IMR-90 (cell line): ENCODE measurements around the gene UGDH. TPM values are rescaled to one million over a fixed set of nuclear protein-coding genes. Genes with fewer than 3 reads are reported as not detected.

ENCODE experiments used
- ATAC-seq: fragments of 200-7000 bp; cut with Tn5 transposase; 2 replicates; pipeline ENCODE4 v1.9.1; 2020; ENCODE audit warnings: low read depth, mild to moderate bottlenecking, moderate library complexity
- BruUV-seq: library from RNA; stranded (reverse); fragments of 400-500 nt; replicated peaks from 2 replicates; lab custom pipeline; 2021; lab: Mats Ljungman, UMichigan
- CTCF ChIA-PET: fragments of 300-600 bp; formaldehyde crosslinking; extraction: SDS; loops from one replicate; lab custom pipeline; 2021; ENCODE audit warnings: antibody characterized with exemption; lab: Yijun Ruan, JAX
- POLR2A ChIA-PET: fragments of 300-600 bp; sonication (Branson Sonifier 250); formaldehyde crosslinking; loops from one replicate; lab custom pipeline; 2022; ENCODE audit warnings: antibody characterized with exemption; ENCODE audit not compliant: unreplicated experiment; lab: Charles Lee
- DNase-seq: peaks from one replicate; pipeline ENCODE4 v3.0.0; 2013
- H2AFZ ChIP-seq: replicated peaks from 2 replicates; pipeline ENCODE3; 2013; ENCODE audit warnings: low read length, mild to moderate bottlenecking; ENCODE audit not compliant: poor library complexity
- H2AK5ac ChIP-seq: 2 replicates; pipeline ENCODE4 v1.6.1; 2013; ENCODE audit warnings: low read depth, low read length, inconsistent platforms
- H2AK9ac ChIP-seq: replicated peaks from 2 replicates; pipeline ENCODE3; 2013; ENCODE audit warnings: mild to moderate bottlenecking, low read depth, low read length, moderate library complexity; ENCODE audit not compliant: poor library complexity
- H2BK120ac ChIP-seq: 2 replicates; pipeline ENCODE4 v1.6.1; 2013; ENCODE audit warnings: low read depth, low read length, inconsistent platforms
- H2BK15ac ChIP-seq: 3 replicates; pipeline ENCODE4 v1.6.1; 2013; ENCODE audit warnings: low read depth, low read length, inconsistent platforms
- H2BK20ac ChIP-seq: 2 replicates; pipeline ENCODE4 v1.6.1; 2013; ENCODE audit warnings: low read depth, mild to moderate bottlenecking, inconsistent platforms, low read length, moderate library complexity
- H2BK5ac ChIP-seq: 2 replicates; pipeline ENCODE4 v1.6.1; 2013; ENCODE audit warnings: mild to moderate bottlenecking, low read depth, low read length, inconsistent platforms; ENCODE audit not compliant: poor library complexity, severe bottlenecking
- H3K14ac ChIP-seq: replicated peaks from 2 replicates; pipeline ENCODE4 v1.6.1; 2013; ENCODE audit warnings: low read depth, low read length, inconsistent platforms
- H3K18ac ChIP-seq: 2 replicates; pipeline ENCODE4 v1.6.1; 2013; ENCODE audit warnings: low read depth, low read length, control low read depth
- H3K23ac ChIP-seq: 2 replicates; pipeline ENCODE4 v1.6.1; 2013; ENCODE audit warnings: low read depth, low read length, inconsistent platforms
- H3K27ac ChIP-seq: 2 replicates; pipeline ENCODE4 v1.5.1; 2013; ENCODE audit warnings: mild to moderate bottlenecking, control low read depth, low read length; ENCODE audit not compliant: insufficient read depth
- H3K27me3 ChIP-seq: 2 replicates; pipeline ENCODE4 v1.6.1; 2013; ENCODE audit warnings: low read length; ENCODE audit not compliant: control insufficient read depth, insufficient read depth
- H3K36me3 ChIP-seq: 2 replicates; pipeline ENCODE4 v1.6.1; 2013; ENCODE audit warnings: low read length, mixed read lengths; ENCODE audit not compliant: control insufficient read depth, insufficient read depth
- H3K4ac ChIP-seq: 2 replicates; pipeline ENCODE4 v1.6.1; 2013; ENCODE audit warnings: low read depth, low read length, inconsistent platforms
- H3K4me1 ChIP-seq: 2 replicates; pipeline ENCODE4 v1.6.1; 2013; ENCODE audit warnings: low read length, mixed read lengths; ENCODE audit not compliant: control insufficient read depth, insufficient read depth
- H3K4me2 ChIP-seq: 2 replicates; pipeline ENCODE4 v1.6.1; 2013; ENCODE audit warnings: low read depth, mild to moderate bottlenecking, control low read depth, low read length, moderate library complexity
- H3K4me3 ChIP-seq: 2 replicates; pipeline ENCODE4 v1.5.1; 2013; ENCODE audit warnings: low read depth, mild to moderate bottlenecking, control low read depth, low read length, moderate library complexity; ENCODE audit not compliant: insufficient read depth
- H3K56ac ChIP-seq: 2 replicates; pipeline ENCODE4 v1.6.1; 2013; ENCODE audit warnings: low read length, inconsistent platforms; ENCODE audit not compliant: insufficient read depth; ENCODE audit errors: extremely low read depth
- H3K79me1 ChIP-seq, 2 experiments: 2 replicates each; pipeline ENCODE4 v1.6.1; 2013; ENCODE audit warnings: low read length in 2 of 2, inconsistent platforms in 1 of 2, low read depth in 1 of 2
- H3K9ac ChIP-seq: 2 replicates; pipeline ENCODE4 v1.6.1; 2013; ENCODE audit warnings: low read depth, low read length, control low read depth
- H3K9me1 ChIP-seq: 2 replicates; pipeline ENCODE4 v1.6.1; 2013; ENCODE audit warnings: low read length, inconsistent platforms; ENCODE audit not compliant: insufficient read depth
- H3K9me3 ChIP-seq: 2 replicates; pipeline ENCODE4 v1.6.1; 2013; ENCODE audit warnings: low read length; ENCODE audit not compliant: control insufficient read depth, insufficient read depth
- H4K20me1 ChIP-seq: 2 replicates; pipeline ENCODE4 v1.6.1; 2013; ENCODE audit warnings: low read length, inconsistent platforms; ENCODE audit not compliant: insufficient read depth
- H4K5ac ChIP-seq: 2 replicates; pipeline ENCODE4 v1.6.1; 2013; ENCODE audit warnings: mild to moderate bottlenecking, low read depth, low read length, control low read depth
- H4K8ac ChIP-seq, 2 experiments: 2 replicates each; pipeline ENCODE4 v1.6.1; 2013; ENCODE audit warnings: low read depth in 2 of 2, low read length in 2 of 2, control low read depth in 1 of 2, inconsistent platforms in 1 of 2
- H4K91ac ChIP-seq: 2 replicates; pipeline ENCODE4 v1.6.1; 2013; ENCODE audit warnings: low read depth, low read length, inconsistent platforms; ENCODE audit not compliant: insufficient read depth
- BHLHE40 ChIP-seq: fragments of 150-350 bp; IDR thresholded peaks from 2 replicates; pipeline ENCODE4 v1.6.1; 2016; ENCODE audit warnings: mild to moderate bottlenecking, low read depth, low read length
- CEBPB ChIP-seq: IDR thresholded peaks from 2 replicates; pipeline ENCODE4 v1.6.1; 2012; ENCODE audit warnings: low read depth, low read length, improper control_type of control experiment
- CHD1 ChIP-seq: IDR thresholded peaks from 2 replicates; pipeline ENCODE4 v1.6.1; 2012; ENCODE audit warnings: low read depth, low read length, improper control_type of control experiment
- FOS ChIP-seq: fragments of 150-350 bp; IDR thresholded peaks from 2 replicates; pipeline ENCODE4 v1.6.1; 2016; ENCODE audit warnings: low read depth, low read length
- MAFK ChIP-seq: IDR thresholded peaks from 2 replicates; pipeline ENCODE4 v1.6.1; 2012; ENCODE audit warnings: low read depth, low read length, improper control_type of control experiment
- MAZ ChIP-seq: IDR thresholded peaks from 2 replicates; pipeline ENCODE4 v1.6.1; 2012; ENCODE audit warnings: low read depth, mild to moderate bottlenecking, low read length, improper control_type of control experiment, moderate library complexity, borderline replicate concordance
- MXI1 ChIP-seq: IDR thresholded peaks from 2 replicates; pipeline ENCODE4 v1.6.1; 2012; ENCODE audit warnings: low read depth, mild to moderate bottlenecking, low read length, moderate library complexity, borderline replicate concordance
- NFE2L2 ChIP-seq: fragments of 150-350 bp; IDR thresholded peaks from 2 replicates; pipeline ENCODE4 v1.6.1; 2016; ENCODE audit warnings: low read depth, mild to moderate bottlenecking, low read length
- POLR2A ChIP-seq: IDR thresholded peaks from 2 replicates; pipeline ENCODE4 v1.6.1; 2012; ENCODE audit warnings: mild to moderate bottlenecking, low read depth, low read length
- RAD21 ChIP-seq: IDR thresholded peaks from 2 replicates; pipeline ENCODE4 v1.6.1; 2012; ENCODE audit warnings: low read length, improper control_type of control experiment
- RCOR1 ChIP-seq: IDR thresholded peaks from 2 replicates; pipeline ENCODE4 v1.6.1; 2012; ENCODE audit warnings: mild to moderate bottlenecking, low read length, improper control_type of control experiment; ENCODE audit not compliant: insufficient replicate concordance
- RFX5 ChIP-seq: IDR thresholded peaks from 2 replicates; pipeline ENCODE4 v1.8.0; 2012; ENCODE audit warnings: low read depth, mild to moderate bottlenecking, low read length, moderate library complexity
- SMC3 ChIP-seq: fragments of 150-350 bp; IDR thresholded peaks from 2 replicates; pipeline ENCODE4 v1.6.1; 2016; ENCODE audit warnings: low read depth, mild to moderate bottlenecking, antibody characterized with exemption, low read length, moderate library complexity
- WGBS, 2 experiments: methylation state at CpG; one replicate each; pipeline versions ENCODE4 v1.1.5 to v1.1.7; 2013; ENCODE audit warnings: missing lambda C conversion rate in 2 of 2; ENCODE audit not compliant: insufficient read length in 1 of 2; ENCODE audit errors: extremely low coverage in 2 of 2; 5-methylcytosine and 5-hydroxymethylcytosine counted together
- dilution Hi-C: fragments of 300-500 bp; cut with HindIII; formaldehyde crosslinking; loops from one replicate; pipeline ENCODE4 v1.14.3; 2018; ENCODE audit warnings: low sequenced_read_pairs; ENCODE audit not compliant: unreplicated experiment
- in situ Hi-C: fragments of 300-500 bp; cut with MboI; formaldehyde crosslinking; loops from 3 replicates; pipeline ENCODE4 v1.14.3; 2019; ENCODE audit warnings: low sequenced_read_pairs, inconsistent platforms, mixed read lengths
- intact Hi-C: fragments of 100-400 bp; cut with micrococcal nuclease; formaldehyde crosslinking; loops from 2 replicates; pipeline ENCODE4 v1.10.0; 2022
- polyA plus RNA-seq, 3 experiments: library from polyadenylated mRNA; depleted of rRNA; stranded (reverse); fragments of >200 nt; gene quantifications; 2 replicates each; pipeline ENCODE4 v1.2.3, GENCODE V29; 2012; ENCODE audit warnings: low replicate concordance in 1 of 3
- total RNA-seq: library from RNA; depleted of rRNA; stranded (reverse); fragments of >200 nt; gene quantifications from 2 replicates; pipeline ENCODE4 v1.2.3, GENCODE V29; 2012
- TF ChIP-seq, protein P1 (sequence below): conservative IDR thresholded peaks from 2 replicates; pipeline ENCODE4 v1.5.1; 2012; ENCODE audit warnings: mild to moderate bottlenecking, low read depth, low read length, improper control_type of control experiment
- TF ChIP-seq, protein P2 (sequence below): fragments of 150-350 bp; IDR thresholded peaks from 2 replicates; pipeline ENCODE4 v1.6.1; 2016; ENCODE audit warnings: low read depth, mild to moderate bottlenecking, low read length, moderate library complexity, borderline replicate concordance
- TF ChIP-seq, protein P3 (sequence below): fragments of 150-350 bp; IDR thresholded peaks from 2 replicates; pipeline ENCODE4 v1.6.1; 2017; ENCODE audit warnings: mild to moderate bottlenecking, antibody characterized with exemption, low read length, low read depth

UGDH gene
- total and polyA plus RNA-seq, 2 of the 4 experiments (the other 2 are of a cell fraction) = 69.2 to 257 TPM

DNA sequence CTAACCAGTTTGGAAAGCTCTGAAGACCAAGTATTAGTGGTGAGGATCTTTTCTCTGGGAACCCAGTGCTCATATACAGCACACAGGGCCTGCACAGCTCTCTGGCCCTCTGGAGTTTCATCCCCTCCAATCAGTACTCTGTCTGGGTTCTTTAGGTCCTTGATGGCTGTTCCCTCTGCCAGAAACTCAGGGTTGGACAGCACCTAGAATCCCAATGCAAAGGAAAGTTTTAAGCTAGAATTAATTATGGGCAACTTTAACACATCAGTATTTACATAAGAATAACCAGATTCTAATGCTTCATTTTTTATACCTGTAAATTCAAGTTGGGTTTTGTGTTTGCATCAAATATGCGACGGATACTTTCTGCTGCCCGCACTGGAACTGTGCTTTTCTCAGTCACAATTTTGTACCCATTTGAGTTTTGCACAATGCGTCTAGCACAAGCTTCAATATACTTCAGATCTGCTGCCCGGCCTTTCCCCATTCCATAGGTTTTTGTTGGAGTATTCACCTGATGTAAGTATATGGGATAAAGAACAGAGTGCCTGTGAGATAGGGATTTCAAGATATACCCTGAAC is 16.8 kb downstream of the UGDH start:
- Histone ChIP-seq H3K36me3 (peaks cover 44% of the 10 kb centered on the region), H3K27me3 (no peaks in the 10 kb centered on the region), H3K56ac (no peak overlapping the region), H3K79me1 (peaks cover 35 to 44% of the 10 kb centered on the region in 2 experiments), H2BK20ac (no peak overlapping the region), H4K5ac (no peak overlapping the region), H3K4ac (no peak overlapping the region), H3K14ac (no peak overlapping the region), H3K4me3 (no peak overlapping the region), H2AFZ (no peak overlapping the region), H3K4me1 (peaks cover 3% of the 10 kb centered on the region; the same call in 1 of the 2 replicates), H3K18ac (no peak overlapping the region), H2AK9ac (no peak overlapping the region), H2BK5ac (no peak overlapping the region), H3K9ac (no peak overlapping the region), H3K27ac (no peak overlapping the region), H4K91ac (no peak overlapping the region), H2BK120ac (no peak overlapping the region), H4K20me1 (0 out of 2 replicates have a peak, but pooled peaks cover 3% of the 10 kb centered on the region), H2BK15ac (no peak overlapping the region), H3K23ac (no peak overlapping the region), H4K8ac (no peak overlapping the region), H3K9me3 (no peaks in the 10 kb centered on the region), H3K4me2 (no peak overlapping the region), H2AK5ac (no peak overlapping the region), H3K9me1 (0 out of 2 replicates have a peak, but pooled peaks cover 6% of the 10 kb centered on the region)
- ATAC-seq (no peak), DNase-seq (no peak)
- dilution Hi-C loops (no loop called here), intact Hi-C loops (no loop called here), in situ Hi-C loops (no loop called here)
- ChIA-PET POLR2A (no interaction called here), CTCF (interaction anchor here (0.6 kb wide), 2 partner anchors 149 to 178 kb away, joined by 3 to 4 read pairs; no protein-coding TSS in a partner anchor)
- no CpG with 5 or more reads among the region's 5 CpGs for WGBS, 2 experiments
- no peak for TF ChIP-seq BHLHE40
- no peak for TF ChIP-seq CEBPB
- TF ChIP-seq CHD1 = no peak
- TF ChIP-seq POLR2A = no peak
- TF ChIP-seq RCOR1 = no peak
- no peak for TF ChIP-seq NFE2L2
- no peak for TF ChIP-seq FOS
- TF ChIP-seq, protein P1, sequence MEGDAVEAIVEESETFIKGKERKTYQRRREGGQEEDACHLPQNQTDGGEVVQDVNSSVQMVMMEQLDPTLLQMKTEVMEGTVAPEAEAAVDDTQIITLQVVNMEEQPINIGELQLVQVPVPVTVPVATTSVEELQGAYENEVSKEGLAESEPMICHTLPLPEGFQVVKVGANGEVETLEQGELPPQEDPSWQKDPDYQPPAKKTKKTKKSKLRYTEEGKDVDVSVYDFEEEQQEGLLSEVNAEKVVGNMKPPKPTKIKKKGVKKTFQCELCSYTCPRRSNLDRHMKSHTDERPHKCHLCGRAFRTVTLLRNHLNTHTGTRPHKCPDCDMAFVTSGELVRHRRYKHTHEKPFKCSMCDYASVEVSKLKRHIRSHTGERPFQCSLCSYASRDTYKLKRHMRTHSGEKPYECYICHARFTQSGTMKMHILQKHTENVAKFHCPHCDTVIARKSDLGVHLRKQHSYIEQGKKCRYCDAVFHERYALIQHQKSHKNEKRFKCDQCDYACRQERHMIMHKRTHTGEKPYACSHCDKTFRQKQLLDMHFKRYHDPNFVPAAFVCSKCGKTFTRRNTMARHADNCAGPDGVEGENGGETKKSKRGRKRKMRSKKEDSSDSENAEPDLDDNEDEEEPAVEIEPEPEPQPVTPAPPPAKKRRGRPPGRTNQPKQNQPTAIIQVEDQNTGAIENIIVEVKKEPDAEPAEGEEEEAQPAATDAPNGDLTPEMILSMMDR = no peak
- TF ChIP-seq MAFK = no peak
- no peak for TF ChIP-seq MAZ
- TF ChIP-seq, protein P2, sequence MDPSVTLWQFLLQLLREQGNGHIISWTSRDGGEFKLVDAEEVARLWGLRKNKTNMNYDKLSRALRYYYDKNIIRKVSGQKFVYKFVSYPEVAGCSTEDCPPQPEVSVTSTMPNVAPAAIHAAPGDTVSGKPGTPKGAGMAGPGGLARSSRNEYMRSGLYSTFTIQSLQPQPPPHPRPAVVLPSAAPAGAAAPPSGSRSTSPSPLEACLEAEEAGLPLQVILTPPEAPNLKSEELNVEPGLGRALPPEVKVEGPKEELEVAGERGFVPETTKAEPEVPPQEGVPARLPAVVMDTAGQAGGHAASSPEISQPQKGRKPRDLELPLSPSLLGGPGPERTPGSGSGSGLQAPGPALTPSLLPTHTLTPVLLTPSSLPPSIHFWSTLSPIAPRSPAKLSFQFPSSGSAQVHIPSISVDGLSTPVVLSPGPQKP = no peak
- TF ChIP-seq SMC3 = no peak
- TF ChIP-seq, protein P3, sequence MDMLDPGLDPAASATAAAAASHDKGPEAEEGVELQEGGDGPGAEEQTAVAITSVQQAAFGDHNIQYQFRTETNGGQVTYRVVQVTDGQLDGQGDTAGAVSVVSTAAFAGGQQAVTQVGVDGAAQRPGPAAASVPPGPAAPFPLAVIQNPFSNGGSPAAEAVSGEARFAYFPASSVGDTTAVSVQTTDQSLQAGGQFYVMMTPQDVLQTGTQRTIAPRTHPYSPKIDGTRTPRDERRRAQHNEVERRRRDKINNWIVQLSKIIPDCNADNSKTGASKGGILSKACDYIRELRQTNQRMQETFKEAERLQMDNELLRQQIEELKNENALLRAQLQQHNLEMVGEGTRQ = no peak
- TF ChIP-seq RFX5 = no peak
- no peak for TF ChIP-seq RAD21
- TF ChIP-seq MXI1 = no peak
- TSS peak; percentile 95 for BruUV-seq
